Measurements from ENCODE around the gene XNDC1N. TPM values are rescaled to one million over a fixed set of nuclear protein-coding genes. Genes with fewer than 3 reads are reported as not detected.
"Not testable (repeated sequence)": the region's sequence is repeated elsewhere in the genome, so short reads cannot be mapped to it uniquely, and the experiment has no call there.

Gene XNDC1N
- total and polyA plus RNA-seq, 2 experiments from 2014 or later = 3.9 to 4.6 TPM

- Histone ChIP-seq H3F3A (ENCODE audit: insufficient read depth) (no peaks in the 10 kb centered on the region), H3K4me1 (ENCODE audit: insufficient read depth) (peaks cover 20% of the 10 kb centered on the region; the same call in 1 of the 2 replicates), H3K4me3 (peak within 1 kb of the TSS; percentile 97), H4K20me1 (ENCODE audit: insufficient read depth) (peaks cover 17% of the 10 kb centered on the region; the same call in 1 of the 2 replicates), H3K27me3 (replicated peaks; ENCODE audit: insufficient read depth) (no peaks in the 10 kb centered on the region), H3K27ac (peak within 1 kb of the TSS; percentile 75), H2AFZ (peak within 1 kb of the TSS; percentile 99), H3K4me2 (ENCODE audit: unreplicated experiment) (peak within 1 kb of the TSS; percentile 100), H3K79me2 (ENCODE audit: insufficient read depth) (peaks cover 70% of the 10 kb centered on the region), H3K36me3 (ENCODE audit: low read depth) (no peaks in the 10 kb centered on the region), H3K9me3 (ENCODE audit: low read depth) (no peaks in the 10 kb centered on the region), H3K9ac (peak within 1 kb of the TSS; percentile 86), H3K9me2 (ENCODE audit: insufficient read depth) (no peaks in the 10 kb centered on the region)
- in situ Hi-C loops (cut with MboI) = no loop called here
- peak; percentile 100 for DNase-seq
- no peak for TF ChIP-seq EZH2phosphoT487 (IDR thresholded peaks at IDR 0.05; ENCODE audit: insufficient read depth, low read depth)
- TF ChIP-seq EZH2 (IDR thresholded peaks at IDR 0.05; ENCODE audit: insufficient read depth, poor library complexity, severe bottlenecking) = no peak
- 1 to 2% methylated on average over 27 to 32 of the region's 32 CpGs for WGBS, 2 experiments (ENCODE audit: low coverage in 1 of 2, low lambda C conversion rate in 2 of 2, missing lambda C conversion rate in 2 of 2)
These were observed 496 bp upstream of the XNDC1N start, which contains the start of gene RNF121 for GRCh38 chr11:71928737-71929443. Gene RNF121, plus strand, starts transcription at chr11:71929046. Its CDS starts 16 bp downstream, at chr11:71929062.

- H3K36me3 ChIP-seq (ENCODE audit: low read depth) = 0 out of 2 replicates have a peak, but pooled peaks cover 4% of the 10 kb centered on the region
- no peak overlapping the region for H3K9ac ChIP-seq
- peaks cover 19% of the 10 kb centered on the region for H3F3A ChIP-seq (ENCODE audit: insufficient read depth)
- H2AFZ ChIP-seq = no peak overlapping the region
- H3K4me2 ChIP-seq (ENCODE audit: unreplicated experiment) = no peak overlapping the region
- no peak for TF ChIP-seq EZH2 (IDR thresholded peaks at IDR 0.05; ENCODE audit: insufficient read depth, poor library complexity, severe bottlenecking)
- TF ChIP-seq EZH2phosphoT487 (IDR thresholded peaks at IDR 0.05; ENCODE audit: insufficient read depth, low read depth) = no peak
- H3K27me3 ChIP-seq (replicated peaks; ENCODE audit: insufficient read depth) = no peaks in the 10 kb centered on the region
- no peaks in the 10 kb centered on the region for H4K20me1 ChIP-seq (ENCODE audit: insufficient read depth)
- H3K27ac ChIP-seq = no peak overlapping the region
- no peaks in the 10 kb centered on the region for H3K9me3 ChIP-seq (ENCODE audit: low read depth)
- in situ Hi-C loops (cut with MboI) = no loop called here
- peaks cover 15% of the 10 kb centered on the region for H3K4me1 ChIP-seq (ENCODE audit: insufficient read depth)
- H3K4me3 ChIP-seq = no peak overlapping the region
- WGBS, 2 experiments (ENCODE audit: low coverage in 1 of 2, low lambda C conversion rate in 2 of 2, missing lambda C conversion rate in 2 of 2) = 79 to 81% methylated on average over 9 of the region's 9 CpGs
- H3K9me2 ChIP-seq (ENCODE audit: insufficient read depth) = no peaks in the 10 kb centered on the region
- H3K79me2 ChIP-seq (ENCODE audit: insufficient read depth) = no peaks in the 10 kb centered on the region
- peak; percentile 29 for DNase-seq
These were observed 10.7 kb downstream of the XNDC1N start for GRCh38 chr11:71917646-71918140.

GRCh38 chr11:71914617-71915189 is 13.7 kb downstream of the XNDC1N start:
- Histone ChIP-seq H3K4me1 (ENCODE audit: insufficient read depth) (peaks cover 15% of the 10 kb centered on the region), H3K27me3 (replicated peaks; ENCODE audit: insufficient read depth) (no peaks in the 10 kb centered on the region), H3K9me3 (ENCODE audit: low read depth) (no peaks in the 10 kb centered on the region), H3K9me2 (ENCODE audit: insufficient read depth) (no peaks in the 10 kb centered on the region), H3K9ac (no peak overlapping the region), H2AFZ (no peak overlapping the region), H3K79me2 (ENCODE audit: insufficient read depth) (no peaks in the 10 kb centered on the region), H3K4me3 (no peak overlapping the region), H3K4me2 (ENCODE audit: unreplicated experiment) (no peak overlapping the region), H3K27ac (peak overlapping the region; percentile 37), H3K36me3 (ENCODE audit: low read depth) (0 out of 2 replicates have a peak, but pooled peaks cover 4% of the 10 kb centered on the region), H3F3A (ENCODE audit: insufficient read depth) (peaks cover 19% of the 10 kb centered on the region), H4K20me1 (ENCODE audit: insufficient read depth) (no peaks in the 10 kb centered on the region)
- no peak for DNase-seq
- 98 to 100% methylated on average over 7 of the region's 7 CpGs for WGBS, 2 experiments (ENCODE audit: low coverage in 1 of 2, low lambda C conversion rate in 2 of 2, missing lambda C conversion rate in 2 of 2)
- in situ Hi-C loops (cut with MboI) = no loop called here
- TF ChIP-seq EZH2 (IDR thresholded peaks at IDR 0.05; ENCODE audit: insufficient read depth, poor library complexity, severe bottlenecking) = no peak
- no peak for TF ChIP-seq EZH2phosphoT487 (IDR thresholded peaks at IDR 0.05; ENCODE audit: insufficient read depth, low read depth)

GRCh38 chr11:71913756-71914526 is 14.5 kb downstream of the XNDC1N start:
- Histone ChIP-seq H3K79me2 (ENCODE audit: insufficient read depth) (no peaks in the 10 kb centered on the region), H3K9ac (no peak overlapping the region), H3F3A (ENCODE audit: insufficient read depth) (peaks cover 19% of the 10 kb centered on the region), H3K9me2 (ENCODE audit: insufficient read depth) (no peaks in the 10 kb centered on the region), H3K4me1 (ENCODE audit: insufficient read depth) (peaks cover 15% of the 10 kb centered on the region), H3K27me3 (replicated peaks; ENCODE audit: insufficient read depth) (no peaks in the 10 kb centered on the region), H3K4me3 (no peak overlapping the region), H3K36me3 (ENCODE audit: low read depth) (0 out of 2 replicates have a peak, but pooled peaks cover 4% of the 10 kb centered on the region), H2AFZ (no peak overlapping the region), H3K4me2 (ENCODE audit: unreplicated experiment) (no peak overlapping the region), H3K9me3 (ENCODE audit: low read depth) (no peaks in the 10 kb centered on the region), H3K27ac (peak overlapping the region; percentile 37), H4K20me1 (ENCODE audit: insufficient read depth) (no peaks in the 10 kb centered on the region)
- no peak for TF ChIP-seq EZH2phosphoT487 (IDR thresholded peaks at IDR 0.05; ENCODE audit: insufficient read depth, low read depth)
- TF ChIP-seq EZH2 (IDR thresholded peaks at IDR 0.05; ENCODE audit: insufficient read depth, poor library complexity, severe bottlenecking) = no peak
- in situ Hi-C loops (cut with MboI) = no loop called here
- peak; percentile 76 for DNase-seq
- WGBS, 2 experiments (ENCODE audit: low coverage in 1 of 2, low lambda C conversion rate in 2 of 2, missing lambda C conversion rate in 2 of 2) = 34 to 37% methylated on average over 5 of the region's 5 CpGs

- H3K79me2 ChIP-seq (ENCODE audit: insufficient read depth); H3K27me3 ChIP-seq (replicated peaks; ENCODE audit: insufficient read depth); H3K27ac ChIP-seq; H3K9me3 ChIP-seq (ENCODE audit: low read depth); in situ Hi-C loops (cut with MboI); H4K20me1 ChIP-seq (ENCODE audit: insufficient read depth); H3K4me3 ChIP-seq; DNase-seq; H3K4me2 ChIP-seq (ENCODE audit: unreplicated experiment); H3K9ac ChIP-seq; H3K36me3 ChIP-seq (ENCODE audit: low read depth); H3K9me2 ChIP-seq (ENCODE audit: insufficient read depth); H2AFZ ChIP-seq: not testable (repeated sequence)
- H3K4me1 ChIP-seq (ENCODE audit: insufficient read depth) = peaks cover 15% of the 10 kb centered on the region
- peaks cover 19% of the 10 kb centered on the region for H3F3A ChIP-seq (ENCODE audit: insufficient read depth)
- 92 to 95% methylated on average over 10 of the region's 10 CpGs for WGBS, 2 experiments (ENCODE audit: low coverage in 1 of 2, low lambda C conversion rate in 2 of 2, missing lambda C conversion rate in 2 of 2)
These were observed 16.4 kb downstream of the XNDC1N start for GRCh38 chr11:71911986-71912340.

- H2AFZ ChIP-seq; H3K9me3 ChIP-seq (ENCODE audit: low read depth); H3K36me3 ChIP-seq (ENCODE audit: low read depth); DNase-seq; H3K4me2 ChIP-seq (ENCODE audit: unreplicated experiment); in situ Hi-C loops (cut with MboI); H3K9ac ChIP-seq; H3K4me3 ChIP-seq; H3K27ac ChIP-seq; H3K79me2 ChIP-seq (ENCODE audit: insufficient read depth); H3K9me2 ChIP-seq (ENCODE audit: insufficient read depth); H4K20me1 ChIP-seq (ENCODE audit: insufficient read depth); H3K27me3 ChIP-seq (replicated peaks; ENCODE audit: insufficient read depth): not testable (repeated sequence)
- H3K4me1 ChIP-seq (ENCODE audit: insufficient read depth) = peaks cover 15% of the 10 kb centered on the region
- H3F3A ChIP-seq (ENCODE audit: insufficient read depth) = peaks cover 19% of the 10 kb centered on the region
- 92 to 94% methylated on average over 10 of the region's 10 CpGs for WGBS, 2 experiments (ENCODE audit: low coverage in 1 of 2, low lambda C conversion rate in 2 of 2, missing lambda C conversion rate in 2 of 2)
These were observed 16.9 kb downstream of the XNDC1N start for GRCh38 chr11:71911321-71911985.

Measured in GM23248 (cell line).